GM18499 (cell line): ENCODE results near the gene PDXK.

ENCODE experiments used
- ATAC-seq: cut with Tn5 transposase; IDR thresholded peaks from one replicate; pipeline ENCODE4 v1.9.1; 2021; ENCODE audit warnings: moderate number of reproducible peaks; ENCODE audit not compliant: insufficient read depth, unreplicated experiment

Gene PDXK

GRCh38 chr21:43799301-43799840 is 80.4 kb downstream of the PDXK start:
- no peak for ATAC-seq

- ATAC-seq: no peak
Measured at GRCh38 chr21:43800124-43800523, 81.2 kb downstream of the PDXK start.

GRCh38 chr21:43800566-43800965 is 81.6 kb downstream of the PDXK start:
- ATAC-seq: no peak

- ATAC-seq: no peak
Measured at GRCh38 chr21:43801006-43801783, 82.3 kb downstream of the PDXK start.

GRCh38 chr21:43802713-43803313 is 83.9 kb downstream of the PDXK start:
- no peak for ATAC-seq

GRCh38 chr21:43803558-43804300 is 84.8 kb downstream of the PDXK start:
- no peak for ATAC-seq

- peak; percentile 85 for ATAC-seq
Measured at GRCh38 chr21:43805275-43805800, 86.4 kb downstream of the PDXK start.

GRCh38 chr21:43806017-43806710 is 87.2 kb downstream of the PDXK start:
- no peak for ATAC-seq

- no peak for ATAC-seq
Measured at GRCh38 chr21:43808367-43808766, 89.4 kb downstream of the PDXK start.

GRCh38 chr21:43808832-43809251 is 89.9 kb downstream of the PDXK start:
- ATAC-seq: no peak

- ATAC-seq: no peak
Measured at GRCh38 chr21:43809346-43809799, 90.4 kb downstream of the PDXK start.

- no peak for ATAC-seq
Measured at GRCh38 chr21:43809853-43810504, 91.0 kb downstream of the PDXK start.

GRCh38 chr21:43810505-43811261 is 91.8 kb downstream of the PDXK start:
- ATAC-seq: no peak

- no peak for ATAC-seq
Measured at GRCh38 chr21:43811262-43812105, 92.6 kb downstream of the PDXK start.
